Activated CD8-positive, alpha-beta T cell treated with anti-CD3 and anti-CD28 coated beads for 36 hours (primary cell): ENCODE results near the gene NEO1. TPM values are rescaled to one million over a fixed set of nuclear protein-coding genes. Genes with fewer than 3 reads are reported as not detected.

Source experiments
- ATAC-seq: fragments of 200-7000 bp; cut with Tn5 transposase; one replicate; pipeline ENCODE4 v1.10.0; 2021; ENCODE audit warnings: mild to moderate bottlenecking, moderate library complexity
- CTCF ChIA-PET: fragments of 350-600 bp; sonication (Branson Sonifier 250); formaldehyde crosslinking; loops from one replicate; lab custom pipeline; 2021; ENCODE audit warnings: antibody characterized with exemption; lab: Charles Lee
- POLR2A ChIA-PET: fragments of 350-600 bp; sonication (Branson Sonifier 250); formaldehyde crosslinking; loops from one replicate; lab custom pipeline; 2021; ENCODE audit warnings: antibody characterized with exemption; lab: Charles Lee
- DNase-seq: peaks from one replicate; pipeline ENCODE4 v3.0.0-alpha.2; 2020
- H3K27ac Mint-ChIP-seq: one replicate; pipeline ENCODE4 v1.8.0; 2021; ENCODE audit warnings: mild to moderate bottlenecking, mixed read lengths
- H3K27me3 Mint-ChIP-seq: one replicate; pipeline ENCODE4 v1.8.0; 2021; ENCODE audit warnings: mixed read lengths
- H3K36me3 Mint-ChIP-seq: one replicate; pipeline ENCODE4 v1.8.0; 2021; ENCODE audit warnings: low read depth, mixed read lengths
- H3K4me1 Mint-ChIP-seq: one replicate; pipeline ENCODE4 v1.8.0; 2021; ENCODE audit warnings: low read depth, mixed read lengths
- H3K4me3 Mint-ChIP-seq: one replicate; pipeline ENCODE4 v1.8.0; 2021; ENCODE audit warnings: mild to moderate bottlenecking, moderate library complexity, mixed read lengths
- H3K9me3 Mint-ChIP-seq: one replicate; pipeline ENCODE4 v1.8.0; 2021; ENCODE audit warnings: mixed read lengths
- intact Hi-C: fragments of 100-400 bp; cut with micrococcal nuclease; formaldehyde crosslinking; loops from one replicate; pipeline ENCODE4 v1.10.0; 2022
- total RNA-seq, 2 experiments: library from RNA; stranded (reverse); gene quantifications; one replicate each; pipeline ENCODE4 v1.2.3, GENCODE V29; 2021
- TF ChIP-seq, protein P1 (sequence below): fragments of 200-600 bp; IDR thresholded peaks from one replicate; pipeline ENCODE4 v1.8.0; 2022; ENCODE audit warnings: antibody characterized with exemption, mild to moderate bottlenecking

NEO1 gene
- total RNA-seq, 2 experiments from 2014 or later, result 2.8 to 3.1 TPM

GRCh38 chr15:73116164-73116563, 63.9 kb downstream of the NEO1 start:
- H3K36me3 Mint-ChIP-seq, result no peaks in the 10 kb centered on the region
- H3K4me3 Mint-ChIP-seq, result no peak overlapping the region
- POLR2A ChIA-PET, result no interaction called here
- intact Hi-C loops, result no loop called here
- DNase-seq (no peak), ATAC-seq (no peak)
- peaks cover 2% of the 10 kb centered on the region for H3K4me1 Mint-ChIP-seq
- TF ChIP-seq, protein P1, sequence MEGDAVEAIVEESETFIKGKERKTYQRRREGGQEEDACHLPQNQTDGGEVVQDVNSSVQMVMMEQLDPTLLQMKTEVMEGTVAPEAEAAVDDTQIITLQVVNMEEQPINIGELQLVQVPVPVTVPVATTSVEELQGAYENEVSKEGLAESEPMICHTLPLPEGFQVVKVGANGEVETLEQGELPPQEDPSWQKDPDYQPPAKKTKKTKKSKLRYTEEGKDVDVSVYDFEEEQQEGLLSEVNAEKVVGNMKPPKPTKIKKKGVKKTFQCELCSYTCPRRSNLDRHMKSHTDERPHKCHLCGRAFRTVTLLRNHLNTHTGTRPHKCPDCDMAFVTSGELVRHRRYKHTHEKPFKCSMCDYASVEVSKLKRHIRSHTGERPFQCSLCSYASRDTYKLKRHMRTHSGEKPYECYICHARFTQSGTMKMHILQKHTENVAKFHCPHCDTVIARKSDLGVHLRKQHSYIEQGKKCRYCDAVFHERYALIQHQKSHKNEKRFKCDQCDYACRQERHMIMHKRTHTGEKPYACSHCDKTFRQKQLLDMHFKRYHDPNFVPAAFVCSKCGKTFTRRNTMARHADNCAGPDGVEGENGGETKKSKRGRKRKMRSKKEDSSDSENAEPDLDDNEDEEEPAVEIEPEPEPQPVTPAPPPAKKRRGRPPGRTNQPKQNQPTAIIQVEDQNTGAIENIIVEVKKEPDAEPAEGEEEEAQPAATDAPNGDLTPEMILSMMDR, result no peak
- no peaks in the 10 kb centered on the region for H3K9me3 Mint-ChIP-seq
- no peak overlapping the region for H3K27ac Mint-ChIP-seq
- CTCF ChIA-PET, result interaction anchor here (1.1 to 1.3 kb wide), 2 partner anchors 10 to 394 kb away, joined by 3 to 4 read pairs; no protein-coding TSS in a partner anchor
- H3K27me3 Mint-ChIP-seq, result peaks cover 8% of the 10 kb centered on the region

DNA sequence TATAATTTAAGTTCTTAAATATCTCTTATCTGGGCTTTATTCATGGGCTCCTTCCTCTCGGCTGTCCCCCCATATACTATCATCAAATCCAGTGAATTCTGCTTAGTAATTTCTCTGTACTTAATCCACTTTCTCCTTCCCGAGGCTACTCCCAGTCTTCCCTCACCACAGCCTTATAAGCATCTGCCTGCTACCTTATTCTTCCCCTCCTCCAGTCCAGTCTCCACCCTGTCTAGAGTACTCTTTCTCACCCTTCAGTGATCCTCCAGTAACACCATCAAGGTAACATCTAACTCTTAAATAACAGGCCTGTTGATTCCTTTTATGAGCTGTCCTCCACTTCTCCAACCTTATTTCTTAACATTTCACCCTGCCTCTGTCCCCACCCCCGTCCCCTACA, 65.8 kb downstream of the NEO1 start:
- TF ChIP-seq, protein P1, result no peak
- intact Hi-C loops, result no loop called here
- Mint-ChIP-seq H3K4me1 (peaks cover 2% of the 10 kb centered on the region), H3K9me3 (no peaks in the 10 kb centered on the region), H3K27me3 (peaks cover 14% of the 10 kb centered on the region), H3K4me3 (no peak overlapping the region), H3K36me3 (no peaks in the 10 kb centered on the region), H3K27ac (no peak overlapping the region)
- CTCF ChIA-PET, result no interaction called here
- POLR2A ChIA-PET, result no interaction called here
- DNase-seq, result no peak
- no peak for ATAC-seq

GRCh38 chr15:73119478-73119877, 67.2 kb downstream of the NEO1 start:
- H3K36me3 Mint-ChIP-seq, result no peaks in the 10 kb centered on the region
- TF ChIP-seq, protein P1, result no peak
- H3K27ac Mint-ChIP-seq, result no peak overlapping the region
- ATAC-seq (no peak), DNase-seq (no peak)
- POLR2A ChIA-PET, result interaction anchor here (0.6 kb wide), 1 partner anchor 19 kb away, joined by 3 read pairs; no protein-coding TSS in a partner anchor
- CTCF ChIA-PET, result no interaction called here
- H3K27me3 Mint-ChIP-seq, result peaks cover 15% of the 10 kb centered on the region
- no peaks in the 10 kb centered on the region for H3K4me1 Mint-ChIP-seq
- intact Hi-C loops, result no loop called here
- H3K4me3 Mint-ChIP-seq, result no peak overlapping the region
- H3K9me3 Mint-ChIP-seq, result no peaks in the 10 kb centered on the region

- ATAC-seq, result no peak
- ChIA-PET CTCF (no interaction called here), POLR2A (no interaction called here)
- DNase-seq, result no peak
- TF ChIP-seq, protein P1, result no peak
- H3K4me1 Mint-ChIP-seq, result no peaks in the 10 kb centered on the region
- no peak overlapping the region for H3K27ac Mint-ChIP-seq
- H3K4me3 Mint-ChIP-seq, result no peak overlapping the region
- intact Hi-C loops, result no loop called here
- H3K9me3 Mint-ChIP-seq, result no peaks in the 10 kb centered on the region
- peaks cover 17% of the 10 kb centered on the region for H3K27me3 Mint-ChIP-seq
- H3K36me3 Mint-ChIP-seq, result no peaks in the 10 kb centered on the region
Measured at GRCh38 chr15:73120269-73120668, 68.0 kb downstream of the NEO1 start.

GRCh38 chr15:73125219-73125618, 73.0 kb downstream of the NEO1 start:
- Mint-ChIP-seq H3K4me3 (no peak overlapping the region), H3K27me3 (peaks cover 12% of the 10 kb centered on the region), H3K27ac (no peak overlapping the region), H3K4me1 (no peaks in the 10 kb centered on the region), H3K9me3 (no peaks in the 10 kb centered on the region), H3K36me3 (no peaks in the 10 kb centered on the region)
- CTCF ChIA-PET, result no interaction called here
- TF ChIP-seq, protein P1, result no peak
- ATAC-seq, result no peak
- DNase-seq, result no peak
- POLR2A ChIA-PET, result no interaction called here
- intact Hi-C loops, result no loop called here
